Liver (tissue), 10 donors: ENCODE measurements around the gene GPR18. TPM values are rescaled to one million over a fixed set of nuclear protein-coding genes. Genes with fewer than 3 reads are reported as not detected.

Source experiments
- DNase-seq: peaks from one replicate; pipeline ENCODE4 v3.0.0-alpha.2; 2017; ENCODE audit warnings: low spot score
- H3K27ac ChIP-seq, 2 donors: one replicate each; pipeline ENCODE4 v1.7.0; 2013; ENCODE audit warnings: inconsistent platforms in 2 of 2, low read length in 2 of 2, control low read depth in 1 of 2, low read depth in 1 of 2, mild to moderate bottlenecking in 1 of 2
- H3K27me3 ChIP-seq, 4 donors: one replicate each; pipeline versions ENCODE4 v1.6.1 to v1.7.0; 2013; ENCODE audit warnings: low read length in 3 of 4, inconsistent platforms in 1 of 4, mild to moderate bottlenecking in 1 of 4, moderate library complexity in 1 of 4; ENCODE audit not compliant: control insufficient read depth in 4 of 4, insufficient read depth in 4 of 4
- H3K36me3 ChIP-seq, 4 donors: one replicate each; pipeline versions ENCODE4 v1.6.1 to v1.7.0; 2013; ENCODE audit warnings: low read length in 3 of 4, mild to moderate bottlenecking in 3 of 4, low read depth in 1 of 4, moderate library complexity in 1 of 4; ENCODE audit not compliant: control insufficient read depth in 4 of 4, insufficient read depth in 3 of 4
- H3K4me1 ChIP-seq, 4 donors: one replicate each; pipeline versions ENCODE4 v1.6.1 to v1.7.0; 2013; ENCODE audit warnings: low read length in 3 of 4, mild to moderate bottlenecking in 3 of 4, moderate library complexity in 1 of 4; ENCODE audit not compliant: control insufficient read depth in 4 of 4, insufficient read depth in 4 of 4
- H3K4me3 ChIP-seq, 3 donors: one replicate each; pipeline versions ENCODE4 v1.6.1 to v1.7.0; 2013; ENCODE audit warnings: low read length in 3 of 3, control low read depth in 1 of 3, low read depth in 1 of 3, mild to moderate bottlenecking in 1 of 3
- H3K9ac ChIP-seq, 2 donors: one replicate each; pipeline ENCODE4 v1.7.0; 2013; ENCODE audit warnings: low read length in 2 of 2, mild to moderate bottlenecking in 2 of 2, moderate library complexity in 2 of 2, control low read depth in 1 of 2, low read depth in 1 of 2
- H3K9me3 ChIP-seq, 4 donors: one replicate each; pipeline versions ENCODE4 v1.6.1 to v1.7.0; 2013; ENCODE audit warnings: low read length in 3 of 4; ENCODE audit not compliant: control insufficient read depth in 4 of 4
- ATF3 ChIP-seq: IDR thresholded peaks from 2 replicates; pipeline ENCODE4 v1.6.1; 2016; ENCODE audit warnings: antibody characterized with exemption
- EGR1 ChIP-seq, 2 donors: IDR thresholded peaks; 2 replicates each; pipeline ENCODE4 v1.6.1; 2016 to 2018; ENCODE audit warnings: antibody characterized with exemption in 2 of 2, low read depth in 2 of 2
- GABPA ChIP-seq, 2 donors: IDR thresholded peaks in 1 of 2; conservative IDR thresholded peaks in 1 of 2; 2 replicates each; pipeline ENCODE4 v1.6.1; 2016; ENCODE audit warnings: antibody characterized with exemption in 2 of 2, mild to moderate bottlenecking in 1 of 2, moderate library complexity in 1 of 2
- RAD21 ChIP-seq, 2 donors: IDR thresholded peaks; 2 replicates each; pipeline ENCODE4 v1.6.1; 2016; ENCODE audit warnings: antibody characterized with exemption in 2 of 2, mild to moderate bottlenecking in 2 of 2
- REST ChIP-seq: IDR thresholded peaks from 2 replicates; pipeline ENCODE4 v1.6.1; 2016; ENCODE audit warnings: antibody characterized with exemption, mild to moderate bottlenecking
- SP1 ChIP-seq: IDR thresholded peaks from 2 replicates; pipeline ENCODE4 v1.6.1; 2018; ENCODE audit warnings: antibody characterized with exemption, mild to moderate bottlenecking
- TAF1 ChIP-seq: conservative IDR thresholded peaks from 2 replicates; pipeline ENCODE4 v1.6.1; 2016; ENCODE audit warnings: antibody characterized with exemption, mild to moderate bottlenecking
- YY1 ChIP-seq: IDR thresholded peaks from 2 replicates; pipeline ENCODE4 v1.6.1; 2016; ENCODE audit warnings: antibody characterized with exemption, mild to moderate bottlenecking
- WGBS: extraction: QIAGEN DNeasy Blood & Tissue Kit; methylation state at CpG from one replicate; pipeline ENCODE4 v1.1.7; 2013; 5-methylcytosine and 5-hydroxymethylcytosine counted together
- polyA plus RNA-seq, 2 donors: library from polyadenylated mRNA; stranded (reverse) in 1 of 2; unstranded in 1 of 2; fragments of 200-250 nt in 1 of 2; fragments of >200 nt in 1 of 2; fragmentation: Nextera tagmentation in 1 of 2; extraction: Ambion mirVana in 1 of 2; gene quantifications; one replicate each; pipeline versions ENCODE4 v1.2.1 to v1.2.3, GENCODE V29; 2013 to 2015
- small RNA-seq: library from RNA; depleted of rRNA; stranded (forward); fragments of <200 nt; gene quantifications from one replicate; pipeline ENCODE3, GENCODE V24; 2014
- total RNA-seq, 2 donors: library from RNA; depleted of rRNA; stranded (reverse); fragments of >200 nt; gene quantifications; one replicate each; pipeline ENCODE4 v1.2.3, GENCODE V29; 2014
- donor health status: healthy.
- donor health status: healthy.
- donor health status: healthy.
- donor health status: healthy.
- donor health status: healthy.

GPR18 gene
- total and polyA plus RNA-seq, 4 donors = 0.13 to 1.0 (median 0.41) TPM

GRCh38 chr13:99206226-99206625 is 52.0 kb downstream of the GPR18 start:
- no peak for DNase-seq
- WGBS = 97% methylated on average over 8 of the region's 8 CpGs
- TF ChIP-seq TAF1 = no peak
- no peak for TF ChIP-seq ATF3
- TF ChIP-seq YY1 = no peak
- TF ChIP-seq RAD21 (IDR thresholded peaks at IDR 0.05) = no peak
- TF ChIP-seq GABPA (IDR thresholded peaks at IDR 0.05 in 1 of 2, conservative IDR thresholded peaks at IDR 0.05 in 1 of 2) = no peak
- no peak for TF ChIP-seq EGR1 (IDR thresholded peaks at IDR 0.05; ENCODE audit: low read depth in 2 of 2)
- TF ChIP-seq REST = no peak
- Histone ChIP-seq H3K4me3 (no peak overlapping the region), H3K4me1 (peaks cover 0 to 22% (median 14%) of the 10 kb centered on the region in 4 donors), H3K27ac (no peak overlapping the region), H3K9me3 (no peaks in the 10 kb centered on the region), H3K9ac (no peak overlapping the region), H3K27me3 (no peaks in the 10 kb centered on the region), H3K36me3 (peaks cover 0 to 7% (median 3%) of the 10 kb centered on the region in 4 donors)

- DNase-seq = no peak
- H3K9me3 ChIP-seq = no peaks in the 10 kb centered on the region
- H3K36me3 ChIP-seq = peaks cover 0 to 6% (median 3%) of the 10 kb centered on the region in 4 donors
- no peaks in the 10 kb centered on the region for H3K27me3 ChIP-seq
- no peak overlapping the region for H3K4me3 ChIP-seq
- no peak for TF ChIP-seq SP1
- H3K9ac ChIP-seq = no peak overlapping the region
- WGBS = 94% methylated on average over 22 of the region's 22 CpGs
- H3K4me1 ChIP-seq = peaks cover 0 to 22% (median 14%) of the 10 kb centered on the region in 4 donors
- H3K27ac ChIP-seq = no peak overlapping the region
Measured at GRCh38 chr13:99205621-99206220, 52.5 kb downstream of the GPR18 start.

Small RNA genes lying within 50 kb of the gene (small RNA-seq; reads per million reads assigned to genes)
- 0.29 reads per million, percentile 25 among the genes with 10 or more reads in this experiment for gene RN7SKP9

Other genes with a start within 250 kb of the GPR18 start
- 10 to 100 TPM; 32.9 to 42.3 TPM for gene UBAC2, start 57.5 kb downstream of the GPR18 start, total RNA-seq
- 10 to 100 TPM; 33.5 to 37.1 TPM for gene UBAC2, start 57.5 kb downstream of the GPR18 start, polyA plus RNA-seq
- gene GPR183, start 49.0 kb upstream of the GPR18 start, total RNA-seq = 1 to 10 TPM; 1.8 to 4.0 TPM
- gene GPR183, start 49.0 kb upstream of the GPR18 start, polyA plus RNA-seq = 1 to 10 TPM in 1 of 2 donors, under 1 TPM in 1; 0.89 to 4.3 TPM
- 100 to 1,000 TPM; 105 to 112 TPM for gene TM9SF2, start 243.1 kb upstream of the GPR18 start, total RNA-seq
- gene TM9SF2, start 243.1 kb upstream of the GPR18 start, polyA plus RNA-seq = 10 to 100 TPM; 70.2 to 92.9 TPM